ENCODE data around the gene SNPH.

The SNPH gene

GRCh38 chr20:1278993-1279392 lies 12.9 kb downstream of the SNPH start:
- Histone ChIP-seq H3K27me3 (ENCODE audit: insufficient read depth, poor library complexity, severe bottlenecking) (no peaks in the 10 kb centered on the region), H3K4me3 (replicated peaks; ENCODE audit: insufficient read depth, low read length) (no peak overlapping the region), H3K27ac (replicated peaks) (no peak overlapping the region)
- no peak for DNase-seq (ENCODE audit: low read depth in 1 of 2, low spot score in 1 of 2)
- no peak for TF ChIP-seq POLR2AphosphoS5 (IDR thresholded peaks at IDR 0.05; ENCODE audit: low read depth)
- TF ChIP-seq CTCF (IDR thresholded peaks at IDR 0.05; ENCODE audit: insufficient read depth, low read length): no peak
- TF ChIP-seq REST (IDR thresholded peaks at IDR 0.05; ENCODE audit: insufficient replicate concordance, low read depth): no peak
- no peak for TF ChIP-seq GABPA (IDR thresholded peaks at IDR 0.05; ENCODE audit: low read depth)
- no peak for TF ChIP-seq SPI1 (IDR thresholded peaks at IDR 0.05; ENCODE audit: borderline replicate concordance, low read depth)

GRCh38 chr20:1280195-1281102 lies 14.4 kb downstream of the SNPH start:
- Histone ChIP-seq H3K27ac (replicated peaks) (no peak overlapping the region), H3K27me3 (ENCODE audit: insufficient read depth, poor library complexity, severe bottlenecking) (no peaks in the 10 kb centered on the region), H3K4me3 (replicated peaks; ENCODE audit: insufficient read depth, low read length) (no peak overlapping the region)
- DNase-seq (ENCODE audit: low read depth in 1 of 2, low spot score in 1 of 2): no peak
- TF ChIP-seq GABPA (IDR thresholded peaks at IDR 0.05; ENCODE audit: low read depth) (no peak), POLR2AphosphoS5 (IDR thresholded peaks at IDR 0.05; ENCODE audit: low read depth) (no peak), REST (IDR thresholded peaks at IDR 0.05; ENCODE audit: insufficient replicate concordance, low read depth) (no peak), SPI1 (IDR thresholded peaks at IDR 0.05; ENCODE audit: borderline replicate concordance, low read depth) (no peak), CTCF (IDR thresholded peaks at IDR 0.05; ENCODE audit: insufficient read depth, low read length) (no peak)

- Histone ChIP-seq H3K4me3 (replicated peaks; ENCODE audit: insufficient read depth, low read length) (no peak overlapping the region), H3K27me3 (ENCODE audit: insufficient read depth, poor library complexity, severe bottlenecking) (no peaks in the 10 kb centered on the region), H3K27ac (replicated peaks) (no peak overlapping the region)
- TF ChIP-seq SPI1 (IDR thresholded peaks at IDR 0.05; ENCODE audit: borderline replicate concordance, low read depth) (peak; percentile 71), REST (IDR thresholded peaks at IDR 0.05; ENCODE audit: insufficient replicate concordance, low read depth) (no peak)
- DNase-seq (ENCODE audit: low read depth in 1 of 2, low spot score in 1 of 2): no peak
Measured at GRCh38 chr20:1281279-1282057, 15.4 kb downstream of the SNPH start.

Measured in HL-60 (cell line).